Stomach smooth muscle (tissue), 2 donors: ENCODE results near the gene UBTF.

Experiments used
- H3K27ac ChIP-seq: one replicate; pipeline ENCODE4 v1.7.0; 2013; ENCODE audit warnings: mild to moderate bottlenecking, low read length, inconsistent platforms
- H3K27me3 ChIP-seq, 2 donors: one replicate each; pipeline ENCODE4 v1.7.0; 2013; ENCODE audit warnings: low read length in 2 of 2; ENCODE audit not compliant: insufficient read depth in 2 of 2, control insufficient read depth in 1 of 2
- H3K36me3 ChIP-seq, 2 donors: one replicate each; pipeline ENCODE4 v1.7.0; 2013; ENCODE audit warnings: low read length in 2 of 2; ENCODE audit not compliant: control insufficient read depth in 2 of 2, insufficient read depth in 2 of 2
- H3K4me1 ChIP-seq: one replicate; pipeline ENCODE4 v1.7.0; 2013; ENCODE audit warnings: low read length; ENCODE audit not compliant: control insufficient read depth, insufficient read depth
- H3K4me3 ChIP-seq, 2 donors: one replicate each; pipeline ENCODE4 v1.7.0; 2013; ENCODE audit warnings: low read length in 2 of 2
- H3K9ac ChIP-seq, 2 donors: one replicate each; pipeline ENCODE4 v1.7.0; 2013; ENCODE audit warnings: low read length in 2 of 2, mild to moderate bottlenecking in 1 of 2
- H3K9me3 ChIP-seq, 2 donors: one replicate each; pipeline ENCODE4 v1.7.0; 2013; ENCODE audit warnings: low read length in 2 of 2; ENCODE audit not compliant: control insufficient read depth in 2 of 2
- donor health status: healthy.
- donor health status: Pancreatic carcinoma.

UBTF gene

DNA sequence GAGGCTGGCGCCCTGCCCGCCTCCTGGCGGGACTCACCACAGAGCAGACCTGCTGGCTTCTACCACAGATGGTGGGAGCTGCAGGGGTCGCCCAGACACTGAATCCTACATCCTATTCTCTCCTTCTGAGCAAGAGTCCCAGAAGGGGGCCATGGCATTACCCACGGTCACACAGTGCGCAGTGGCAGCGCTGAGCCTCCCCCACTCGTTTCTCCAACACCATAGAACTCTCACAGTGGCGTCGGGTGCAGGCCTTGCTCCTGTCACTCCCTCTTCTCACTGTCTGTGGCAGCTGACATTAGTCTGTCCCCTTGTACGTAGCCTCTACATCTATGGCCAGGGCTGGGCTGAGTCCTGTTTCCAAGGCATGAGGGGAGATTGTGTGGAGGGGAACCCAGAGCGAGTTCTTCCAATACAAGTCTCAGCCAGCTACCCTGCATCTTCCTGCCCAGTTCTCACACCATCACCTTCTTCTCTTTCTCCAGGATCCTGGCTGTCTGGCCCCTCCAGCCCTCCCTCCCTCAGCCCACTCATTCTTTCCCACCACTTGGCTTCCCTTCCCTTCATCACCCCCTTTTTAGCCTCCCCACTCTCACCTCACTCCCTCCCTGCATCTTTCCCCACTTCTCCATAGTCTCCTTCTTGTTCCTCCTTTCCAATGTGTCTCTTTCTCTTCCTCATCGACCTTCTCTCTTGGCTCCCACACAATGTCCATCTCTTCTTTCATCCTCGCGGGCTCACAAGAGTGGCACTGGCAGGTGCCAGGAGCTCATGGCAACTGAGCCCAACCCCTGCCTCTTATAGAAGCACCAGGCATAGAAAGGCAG is 5.9 kb downstream of the UBTF start:
- Histone ChIP-seq H3K9me3 (no peaks in the 10 kb centered on the region), H3K4me3 (no peak overlapping the region), H3K36me3 (peaks cover 52 to 56% of the 10 kb centered on the region in 2 donors), H3K4me1 (peaks cover 39% of the 10 kb centered on the region), H3K9ac (peak overlapping the region in 1 of 2 donors; percentile 36), H3K27me3 (no peaks in the 10 kb centered on the region), H3K27ac (no peak overlapping the region)

DNA sequence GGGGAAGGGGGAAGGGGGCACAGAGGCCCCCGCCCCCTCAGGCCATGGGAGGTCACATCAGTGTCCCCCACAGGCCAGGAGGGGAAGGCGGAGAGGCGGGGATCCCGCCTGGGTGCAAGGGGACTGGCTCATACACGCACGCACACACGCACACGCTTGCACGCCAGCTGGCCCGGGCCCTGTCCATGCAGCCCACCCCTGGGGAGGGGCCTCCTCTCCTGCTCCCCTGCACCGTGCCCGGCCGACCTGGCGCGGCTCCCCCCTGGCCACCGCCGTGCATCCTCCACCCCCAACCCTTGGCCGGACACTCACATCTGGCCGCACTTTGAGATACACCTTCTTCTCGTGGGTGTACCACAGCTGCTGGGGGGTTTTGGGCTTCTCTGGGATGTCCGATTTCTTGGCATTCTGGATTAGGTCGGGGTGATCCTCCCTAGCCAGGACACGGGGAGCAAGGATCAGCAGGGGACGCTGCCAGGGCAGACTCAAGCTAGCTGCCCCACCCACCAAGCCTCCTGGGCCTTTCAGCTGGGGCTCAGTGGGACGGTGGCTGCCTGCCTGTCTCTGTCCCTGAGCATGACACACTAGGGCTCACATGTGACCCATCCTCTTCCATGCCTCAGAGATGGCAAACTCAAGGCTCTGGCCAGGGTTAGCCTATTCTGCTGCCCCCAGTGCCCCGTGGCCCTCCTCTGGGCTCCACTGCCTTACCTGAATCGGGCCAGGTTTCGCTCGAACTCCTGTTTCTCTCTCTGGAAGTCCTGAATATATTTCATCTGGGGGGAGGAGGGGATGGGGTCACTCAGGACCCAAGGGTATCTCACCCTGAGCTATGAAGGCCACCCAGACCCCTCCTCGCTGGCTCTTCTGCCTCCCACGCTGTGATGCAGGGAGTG is 6.7 kb downstream of the UBTF start:
- peaks cover 58 to 62% of the 10 kb centered on the region in 2 donors for H3K36me3 ChIP-seq
- H3K4me3 ChIP-seq, result no peak overlapping the region
- no peak overlapping the region for H3K27ac ChIP-seq
- no peak overlapping the region for H3K9ac ChIP-seq
- peaks cover 34% of the 10 kb centered on the region for H3K4me1 ChIP-seq
- no peaks in the 10 kb centered on the region for H3K27me3 ChIP-seq
- no peaks in the 10 kb centered on the region for H3K9me3 ChIP-seq

DNA sequence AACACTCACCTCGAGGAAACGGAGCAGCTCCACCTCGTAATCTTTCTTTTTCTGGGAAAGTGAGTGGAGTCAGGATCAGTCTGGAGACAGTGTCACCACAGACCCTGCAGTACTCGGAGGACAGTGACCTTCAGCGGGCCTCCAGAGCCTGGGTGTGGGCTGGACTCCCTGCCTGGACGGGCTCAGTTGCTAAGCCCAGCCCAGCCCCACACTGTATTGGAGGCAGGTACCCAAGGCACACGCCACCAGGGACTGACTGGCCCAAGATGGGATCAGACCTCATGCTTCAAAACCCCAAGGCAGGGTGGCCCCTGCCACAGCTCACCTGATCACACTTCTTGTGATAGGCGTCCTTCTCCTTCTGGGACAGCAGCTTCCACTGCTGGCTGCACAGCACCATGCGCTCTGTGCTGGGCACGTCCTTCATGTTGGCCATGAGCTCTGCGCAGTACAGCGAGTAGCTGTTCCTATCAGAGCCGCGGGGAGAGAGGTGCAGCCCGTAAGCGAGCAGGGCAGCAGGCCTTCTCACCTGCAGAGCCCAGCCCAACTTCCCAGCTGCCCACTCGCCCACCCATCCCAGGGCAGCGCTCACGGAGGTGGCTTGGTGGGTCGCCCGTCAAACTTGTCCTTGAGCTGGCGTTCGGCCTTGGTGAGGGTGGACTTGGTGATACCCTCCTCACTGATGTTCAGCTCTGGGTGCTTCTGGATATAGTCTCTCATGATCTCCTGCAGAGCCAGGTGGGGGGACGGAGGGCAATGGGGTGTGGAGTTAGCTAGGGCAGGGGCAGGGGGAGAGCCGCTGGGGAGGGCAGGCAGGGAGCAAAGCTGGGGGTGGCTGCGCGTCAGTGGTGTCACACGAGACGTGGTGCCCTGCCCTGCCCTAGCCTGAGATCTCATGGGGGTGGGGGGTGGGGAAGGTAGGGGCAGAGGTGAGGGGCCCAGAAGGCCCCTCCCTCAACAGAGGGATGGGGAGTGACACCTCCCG is 7.9 kb downstream of the UBTF start:
- H3K27me3 ChIP-seq, result no peaks in the 10 kb centered on the region
- no peaks in the 10 kb centered on the region for H3K9me3 ChIP-seq
- peak overlapping the region; percentile 24 for H3K27ac ChIP-seq
- H3K36me3 ChIP-seq, result peaks cover 63 to 64% of the 10 kb centered on the region in 2 donors
- no peak overlapping the region for H3K4me3 ChIP-seq
- peaks cover 22% of the 10 kb centered on the region for H3K4me1 ChIP-seq
- H3K9ac ChIP-seq, result no peak overlapping the region

DNA sequence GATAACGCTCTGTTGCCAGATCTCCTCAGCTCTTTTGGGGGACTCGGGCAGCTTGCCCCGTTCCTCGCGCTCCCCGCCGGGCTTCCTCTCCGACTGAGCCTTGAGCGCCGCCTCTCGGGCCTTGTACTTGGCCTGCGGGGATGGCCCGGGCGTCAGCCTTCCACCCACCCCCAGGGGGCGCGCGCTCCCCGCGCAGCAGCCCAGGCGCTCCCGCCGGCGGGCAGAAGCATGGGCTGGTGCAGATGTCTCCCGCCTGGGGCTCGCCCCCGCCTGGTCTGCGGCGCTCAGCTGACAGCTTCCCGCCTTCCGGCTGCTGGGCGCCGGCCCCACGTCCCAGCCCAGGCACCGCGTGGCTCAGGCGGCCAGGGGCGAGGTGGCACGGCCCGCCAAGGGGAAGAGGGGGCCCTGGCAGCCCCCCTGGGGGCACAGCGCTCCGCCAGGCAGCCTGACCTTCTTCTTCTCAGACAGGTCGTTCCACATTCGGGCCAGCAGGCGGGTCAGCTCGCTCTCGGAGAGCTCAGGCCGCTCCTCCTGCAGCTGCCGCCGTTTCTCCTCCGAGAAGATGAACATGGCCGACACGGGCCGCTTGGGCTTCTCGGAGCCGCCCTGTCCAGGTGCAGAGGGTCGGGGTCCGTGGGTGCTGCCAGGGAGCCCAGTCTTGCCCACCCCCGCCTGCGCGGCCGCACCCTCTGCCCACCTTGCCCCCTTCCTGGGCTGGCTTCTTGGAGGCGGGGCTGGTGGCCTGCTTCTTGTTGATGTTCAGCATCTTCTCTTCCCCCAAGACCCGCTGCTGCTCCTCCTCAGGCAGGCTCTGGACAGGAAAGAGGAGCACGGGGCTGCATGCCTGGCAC is 8.9 kb downstream of the UBTF start:
- Histone ChIP-seq H3K36me3 (peaks cover 54 to 55% of the 10 kb centered on the region in 2 donors), H3K4me1 (peaks cover 16% of the 10 kb centered on the region), H3K27me3 (no peaks in the 10 kb centered on the region), H3K9ac (peak overlapping the region; percentile 12 to 47), H3K27ac (peak overlapping the region; percentile 24), H3K4me3 (peak overlapping the region in 1 of 2 donors; percentile 29), H3K9me3 (no peaks in the 10 kb centered on the region)

DNA sequence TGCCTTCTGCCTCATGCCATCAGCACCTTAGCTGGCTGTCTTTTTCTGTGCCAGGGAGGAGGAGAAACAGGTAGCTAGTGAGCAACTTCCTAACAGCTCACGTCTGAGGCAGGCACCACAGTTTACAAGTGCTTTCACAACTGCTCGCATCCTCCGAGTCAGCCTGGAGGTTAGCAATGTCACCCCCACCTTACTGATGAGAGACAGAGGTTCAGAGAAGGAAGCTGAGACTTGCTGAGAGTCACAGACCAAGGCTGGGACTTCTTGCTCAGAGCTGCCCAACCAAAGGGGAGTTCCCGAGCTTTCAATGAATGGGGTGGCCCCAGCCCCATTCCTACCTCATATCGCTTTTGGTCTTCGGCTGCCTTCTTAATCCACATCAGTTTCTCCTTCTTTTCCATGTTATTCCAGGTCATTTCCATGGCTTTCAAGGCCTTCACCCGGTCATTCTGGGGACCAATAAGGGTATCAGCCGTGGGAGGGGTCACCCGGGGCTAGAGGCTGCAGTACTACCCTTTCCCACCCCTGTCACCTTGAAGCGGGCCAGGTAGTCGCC is 9.6 kb downstream of the UBTF start:
- Histone ChIP-seq H3K36me3 (peaks cover 47 to 48% of the 10 kb centered on the region in 2 donors), H3K4me1 (peaks cover 16% of the 10 kb centered on the region), H3K27ac (peak overlapping the region; percentile 24), H3K9ac (peak overlapping the region; percentile 12 to 47), H3K27me3 (no peaks in the 10 kb centered on the region), H3K9me3 (no peaks in the 10 kb centered on the region), H3K4me3 (peak overlapping the region in 1 of 2 donors; percentile 29)

DNA sequence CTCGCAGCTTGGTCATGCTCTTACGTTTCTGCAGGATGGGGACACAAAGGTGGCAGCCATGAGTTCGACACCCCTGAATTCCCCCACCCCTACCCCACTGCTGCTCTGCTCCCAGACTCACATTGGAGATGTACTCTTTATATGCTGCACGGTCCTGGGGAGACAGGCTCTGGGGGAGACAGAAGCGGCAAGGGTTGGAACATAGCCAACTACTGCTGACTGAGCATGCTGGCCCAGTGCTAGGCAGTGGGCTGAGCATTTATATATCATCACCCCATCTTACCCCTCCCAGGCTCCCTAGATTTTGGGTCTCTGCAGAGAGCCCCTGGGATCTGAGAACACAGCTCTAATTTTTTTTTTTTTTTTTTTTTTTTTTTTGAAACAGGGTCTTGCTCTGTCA is 11.7 kb downstream of the UBTF start:
- no peaks in the 10 kb centered on the region for H3K27me3 ChIP-seq
- peaks cover 31% of the 10 kb centered on the region in 2 donors for H3K36me3 ChIP-seq
- H3K9ac ChIP-seq, result no peak overlapping the region
- H3K4me1 ChIP-seq, result peaks cover 16% of the 10 kb centered on the region
- H3K4me3 ChIP-seq, result no peak overlapping the region
- no peaks in the 10 kb centered on the region for H3K9me3 ChIP-seq
- no peak overlapping the region for H3K27ac ChIP-seq

DNA sequence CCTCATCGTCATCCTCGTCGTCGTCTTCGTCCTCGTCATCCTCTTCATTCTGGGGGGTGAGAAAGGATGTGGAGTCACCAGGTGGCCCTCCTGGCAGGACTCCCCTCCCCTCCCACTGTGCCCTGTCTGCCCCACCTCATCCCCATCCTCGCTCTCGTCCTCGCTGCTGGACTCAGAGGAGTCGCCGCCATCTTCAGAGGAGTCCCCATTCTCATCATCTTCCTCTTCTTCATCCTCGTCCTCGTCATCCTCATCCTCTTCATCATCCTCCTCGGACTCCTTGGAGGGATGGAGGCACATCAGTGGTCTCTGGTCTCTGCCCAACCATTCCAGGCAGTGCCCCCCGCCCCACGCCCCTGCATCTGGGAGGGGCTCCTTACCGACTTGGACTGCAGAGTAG is 12.2 kb downstream of the UBTF start:
- H3K9ac ChIP-seq, result no peak overlapping the region
- no peak overlapping the region for H3K4me3 ChIP-seq
- H3K27me3 ChIP-seq, result no peaks in the 10 kb centered on the region
- H3K9me3 ChIP-seq, result no peaks in the 10 kb centered on the region
- no peak overlapping the region for H3K27ac ChIP-seq
- H3K4me1 ChIP-seq, result peaks cover 16% of the 10 kb centered on the region
- H3K36me3 ChIP-seq, result peaks cover 31% of the 10 kb centered on the region in 2 donors

DNA sequence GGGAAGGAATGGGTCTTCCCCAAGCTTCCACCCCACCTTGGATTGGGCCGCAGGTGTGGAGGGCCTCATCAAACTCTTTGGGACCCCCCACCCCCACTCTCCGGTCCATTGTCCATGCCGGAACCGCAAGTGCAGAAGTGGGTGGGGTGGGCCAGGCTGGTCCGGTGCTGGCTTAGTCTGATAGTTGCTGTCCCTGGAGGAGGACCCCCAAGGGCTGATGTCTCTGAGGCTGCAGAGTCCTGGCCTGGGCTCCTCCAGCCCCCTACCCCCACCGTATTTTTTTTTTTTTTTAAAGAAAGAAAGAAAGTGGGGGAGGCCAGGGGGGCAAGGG is 12.7 kb downstream of the UBTF start:
- Histone ChIP-seq H3K4me1 (peaks cover 16% of the 10 kb centered on the region), H3K27me3 (no peaks in the 10 kb centered on the region), H3K4me3 (no peak overlapping the region), H3K9me3 (no peaks in the 10 kb centered on the region), H3K36me3 (peaks cover 31% of the 10 kb centered on the region in 2 donors), H3K9ac (no peak overlapping the region), H3K27ac (no peak overlapping the region)

DNA sequence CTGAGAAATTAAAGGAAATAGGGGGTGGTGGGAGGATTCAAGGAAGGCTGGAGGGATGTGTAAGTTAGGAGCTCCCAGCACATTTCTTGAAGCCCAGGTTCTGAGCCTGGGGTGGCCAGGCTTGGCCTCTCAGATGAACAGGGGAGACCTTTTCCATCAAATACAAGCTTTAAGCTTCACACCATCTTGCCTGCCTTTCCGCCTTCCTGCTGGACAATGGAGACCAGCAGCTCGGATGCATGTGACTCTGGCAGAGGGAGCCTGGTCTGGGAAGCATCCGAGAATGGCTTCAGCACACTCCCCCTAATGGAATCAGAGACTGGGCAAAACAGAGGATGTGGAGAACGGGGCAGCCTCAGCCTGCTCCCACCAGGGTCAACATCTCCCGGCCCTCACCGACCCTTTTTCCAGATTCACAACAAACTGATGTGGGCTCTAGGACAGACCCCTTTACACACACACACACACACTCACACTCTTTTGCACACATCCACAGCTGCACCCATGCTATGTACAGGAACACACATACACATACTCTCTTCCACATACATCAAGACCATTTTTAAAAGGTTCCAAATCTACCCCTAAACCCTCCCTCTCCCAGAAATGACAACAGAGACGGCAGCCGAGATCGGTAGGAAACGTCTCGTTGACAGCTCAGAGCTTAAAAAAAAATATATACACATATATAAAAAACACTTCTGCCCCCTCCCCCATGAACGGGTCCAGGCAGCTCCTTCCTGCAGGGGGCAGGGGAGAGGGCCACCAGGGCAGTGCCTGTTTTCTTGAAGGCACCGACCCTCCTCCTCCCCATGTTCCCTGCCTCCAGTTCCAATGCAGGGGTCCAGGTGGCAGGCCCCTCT is 13.3 kb downstream of the UBTF start:
- peaks cover 25 to 26% of the 10 kb centered on the region in 2 donors for H3K36me3 ChIP-seq
- no peak overlapping the region for H3K27ac ChIP-seq

More for the DNA sequence above, 13.3 kb downstream of the UBTF start:
- Histone ChIP-seq H3K27me3 (no peaks in the 10 kb centered on the region), H3K4me1 (peaks cover 16% of the 10 kb centered on the region), H3K9me3 (no peaks in the 10 kb centered on the region), H3K4me3 (no peak overlapping the region), H3K9ac (no peak overlapping the region)
